ENCODE data around the gene SYT17.

GRCh38 chr16:19264123-19264673 lies 96.2 kb downstream of the SYT17 start:
- TF ChIP-seq POLR2AphosphoS5 (IDR thresholded peaks at IDR 0.05; ENCODE audit: borderline replicate concordance, low read depth, low read length), result no peak
- no peak for TF ChIP-seq EZH2 (IDR thresholded peaks at IDR 0.05)
- no peak for TF ChIP-seq FOXP2 (optimal IDR thresholded peaks at IDR 0.05; ENCODE audit: control extremely low read depth, extremely low read length, insufficient read depth)

All from SK-N-MC (cell line).